Activated T-cell treated with anti-CD3 and anti-CD28 coated beads for 24 hours (primary cell): Measurements from ENCODE around the gene PDGFC.

Experiments
- DNase-seq: peaks from one replicate; pipeline ENCODE4 v3.0.0-alpha.2; 2020; ENCODE audit warnings: low read depth

PDGFC gene

GRCh38 chr4:156829201-156829873 is 142.3 kb downstream of the PDGFC start:
- DNase-seq = no peak

- no peak for DNase-seq
These were observed 144.1 kb downstream of the PDGFC start for GRCh38 chr4:156827519-156827918.

- no peak for DNase-seq
These were observed 146.5 kb downstream of the PDGFC start for GRCh38 chr4:156825074-156825473.

- DNase-seq = no peak
These were observed 147.0 kb downstream of the PDGFC start for GRCh38 chr4:156824451-156825060.

- DNase-seq = no peak
These were observed 150.7 kb downstream of the PDGFC start for GRCh38 chr4:156820931-156821330.

- DNase-seq = no peak
These were observed 155.2 kb downstream of the PDGFC start for GRCh38 chr4:156816360-156816755.

GRCh38 chr4:156815717-156816359 is 155.8 kb downstream of the PDGFC start:
- DNase-seq = no peak

GRCh38 chr4:156811963-156812362 is 159.6 kb downstream of the PDGFC start:
- DNase-seq = no peak

- DNase-seq = no peak
These were observed 160.3 kb downstream of the PDGFC start for GRCh38 chr4:156811286-156811685.

- DNase-seq = no peak
These were observed 165.9 kb downstream of the PDGFC start for GRCh38 chr4:156805696-156806095.

GRCh38 chr4:156803056-156803455 is 168.5 kb downstream of the PDGFC start:
- no peak for DNase-seq

GRCh38 chr4:156800463-156800862 is 171.1 kb downstream of the PDGFC start:
- DNase-seq = no peak

GRCh38 chr4:156799121-156799589 is 172.4 kb downstream of the PDGFC start:
- DNase-seq = no peak

GRCh38 chr4:156798438-156798837 is 173.2 kb downstream of the PDGFC start:
- no peak for DNase-seq

GRCh38 chr4:156797206-156797605 is 174.4 kb downstream of the PDGFC start:
- DNase-seq = no peak

GRCh38 chr4:156795727-156796126 is 175.9 kb downstream of the PDGFC start:
- DNase-seq = no peak

GRCh38 chr4:156794863-156795262 is 176.7 kb downstream of the PDGFC start:
- no peak for DNase-seq

- no peak for DNase-seq
These were observed 179.0 kb downstream of the PDGFC start for GRCh38 chr4:156792462-156793085.

- no peak for DNase-seq
These were observed 180.7 kb downstream of the PDGFC start for GRCh38 chr4:156790866-156791265.

GRCh38 chr4:156788782-156789181 is 182.8 kb downstream of the PDGFC start:
- DNase-seq = no peak

- DNase-seq = no peak
These were observed 184.9 kb downstream of the PDGFC start for GRCh38 chr4:156786713-156787112.

GRCh38 chr4:156784970-156785369 is 186.6 kb downstream of the PDGFC start:
- DNase-seq = no peak

GRCh38 chr4:156783966-156784365 is 187.6 kb downstream of the PDGFC start:
- no peak for DNase-seq
